Heart left ventricle (tissue), 13 donors: ENCODE results near the gene VRK1.

Experiments
- CTCF ChIP-seq, 12 donors: fragments of 200-600 bp; sonication (generic) in 4 of 12; IDR thresholded peaks; one replicate each; pipeline versions ENCODE4 v1.5.0 to v1.8.0; 2018 to 2022; ENCODE audit warnings: antibody characterized with exemption in 12 of 12, mild to moderate bottlenecking in 5 of 12
- POLR2A ChIP-seq, 2 donors: fragments of 450-650 bp; IDR thresholded peaks; one replicate each; pipeline ENCODE4 v1.6.1; 2017; ENCODE audit warnings: antibody characterized with exemption in 2 of 2, mild to moderate bottlenecking in 2 of 2, moderate library complexity in 2 of 2
- donor health status: ischemic (EF 13 %, LVEDD 7.1; RV severe dilation, severe dysfunction).
- donor health status: DM: no; HTN: yes; CAD: no.
- donor health status: DM: no; HTN: no; CAD: no.
- donor health status: ischemic (EF 25% LVEDD 6.9; RV normal size, moderate dysfunction).
- donor health status: ischemic (EF 25% LVEDD 5.7; RV mildly dilated, moderate dysfunction).
- donor health status: ischemic (EF 35%, LVEDD 5.7; RV mildly dilated, moderate dysfunction).
- donor health status: nonischemic (EF 11% LVEDD 7.7; RV severe dilation, severe dysfunction).
- donor health status: DM: yes; HTN: yes; CAD: no.
- donor health status: PGD.
- donor health status: ischemic (EF 29% LVEDD 5.4; RV normal size, mild dysfunction).
- donor health status: nonischemic (EF 23%, LVEDD 6.1; RV moderate dilation, normal function).

GRCh38 chr14:96754845-96755184 lies 42.4 kb upstream of the VRK1 start:
- no peak for TF ChIP-seq CTCF (IDR thresholded peaks at IDR 0.05)
- no peak for TF ChIP-seq POLR2A (IDR thresholded peaks at IDR 0.05)
